Measurements from ENCODE around the gene CCL21.

DNA sequence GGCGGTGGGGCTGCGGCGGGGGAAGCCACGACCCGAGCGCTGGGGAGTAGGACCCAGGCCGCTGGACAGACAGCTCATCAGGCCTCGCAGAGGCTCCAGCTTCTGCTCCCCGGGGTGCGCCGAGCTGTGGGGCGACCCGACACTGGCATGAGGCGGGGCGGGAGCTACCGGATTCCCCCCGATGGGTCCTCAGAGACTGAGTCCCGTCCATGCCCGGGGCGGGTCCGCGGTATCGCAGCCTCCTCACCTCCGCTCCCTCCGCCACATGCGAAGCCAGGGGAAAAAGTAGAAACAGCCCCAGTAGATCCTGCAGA is 44.9 kb downstream of the CCL21 start:
- TF ChIP-seq YY1 (IDR thresholded peaks at IDR 0.05; ENCODE audit: insufficient read depth, insufficient read length) (no peak), ZNF274 (IDR thresholded peaks at IDR 0.05; ENCODE audit: low read depth, low read length) (no peak), SUZ12 (IDR thresholded peaks at IDR 0.05; ENCODE audit: extremely low read depth, insufficient read depth, insufficient read length) (no peak)

All from NT2/D1 (cell line).